ENCODE data around the gene DNTT.

DNA sequence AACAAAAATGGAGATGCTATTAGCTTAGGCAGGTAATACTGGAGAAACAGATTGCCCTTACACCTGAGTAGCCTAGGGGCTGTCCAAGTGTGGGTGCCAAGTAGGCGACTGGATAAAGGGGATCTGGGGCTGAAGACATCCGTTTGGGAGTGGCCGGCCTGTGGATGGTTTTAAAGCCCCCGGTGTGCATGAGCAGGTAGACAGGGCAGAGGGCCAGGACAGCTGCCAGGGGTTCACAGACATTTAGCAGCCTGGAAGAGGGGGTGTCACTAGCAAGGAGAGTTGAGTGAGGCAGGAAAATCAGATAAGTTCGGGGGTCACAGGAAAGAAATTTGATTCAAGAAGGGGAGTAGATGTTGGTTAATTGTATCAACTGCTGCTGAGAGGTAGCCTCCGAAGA lies 56.1 kb downstream of the DNTT start:
- TF ChIP-seq CTCF (optimal IDR thresholded peaks at IDR 0.05 in 1 of 3, IDR thresholded peaks at IDR 0.05 in 1 of 3, conservative IDR thresholded peaks at IDR 0.05 in 1 of 3; ENCODE audit: extremely low read depth in 1 of 3, insufficient read depth in 2 of 3, low read length in 3 of 3) (no peak), EZH2 (IDR thresholded peaks at IDR 0.05; ENCODE audit: low read length) (no peak)
